ENCODE data around the gene C10orf67.
"Not testable (repeated sequence)": the region's sequence is repeated elsewhere in the genome, so short reads cannot be mapped to it uniquely, and the experiment has no call there.

C10orf67 gene

GRCh38 chr10:23319835-23320234 lies 24.8 kb downstream of the C10orf67 start:
- DNase-seq, result no peak

- DNase-seq, result no peak
These were observed 26.2 kb downstream of the C10orf67 start for GRCh38 chr10:23318359-23318758.

GRCh38 chr10:23317416-23317815 lies 27.2 kb downstream of the C10orf67 start:
- DNase-seq, result no peak

- DNase-seq, result no peak
These were observed 28.2 kb downstream of the C10orf67 start for GRCh38 chr10:23316406-23316805.

- no peak for DNase-seq
These were observed 28.6 kb downstream of the C10orf67 start for GRCh38 chr10:23315966-23316365.

- no peak for DNase-seq
These were observed 29.8 kb downstream of the C10orf67 start for GRCh38 chr10:23314835-23315239.

- no peak for DNase-seq
These were observed 33.6 kb downstream of the C10orf67 start for GRCh38 chr10:23311034-23311433.

GRCh38 chr10:23310404-23310803 lies 34.2 kb downstream of the C10orf67 start:
- no peak for DNase-seq

- not testable (repeated sequence) for DNase-seq
These were observed 44.6 kb downstream of the C10orf67 start for GRCh38 chr10:23299961-23300360.

- DNase-seq, result no peak
These were observed 49.9 kb downstream of the C10orf67 start for GRCh38 chr10:23294638-23295247.

- no peak for DNase-seq
These were observed 50.5 kb downstream of the C10orf67 start for GRCh38 chr10:23293973-23294590.

- no peak for DNase-seq
These were observed 51.4 kb downstream of the C10orf67 start for GRCh38 chr10:23293145-23293724.

- DNase-seq, result no peak
These were observed 52.9 kb downstream of the C10orf67 start for GRCh38 chr10:23291551-23292334.

GRCh38 chr10:23284674-23285335 lies 59.8 kb downstream of the C10orf67 start:
- DNase-seq, result no peak

GRCh38 chr10:23284155-23284554 lies 60.4 kb downstream of the C10orf67 start:
- no peak for DNase-seq

- no peak for DNase-seq
These were observed 60.9 kb downstream of the C10orf67 start for GRCh38 chr10:23283680-23284079.

- no peak for DNase-seq
These were observed 63.6 kb downstream of the C10orf67 start for GRCh38 chr10:23281044-23281433.

- no peak for DNase-seq
These were observed 64.1 kb downstream of the C10orf67 start for GRCh38 chr10:23280419-23281043.

GRCh38 chr10:23275355-23275754 lies 69.2 kb downstream of the C10orf67 start:
- DNase-seq, result no peak

GRCh38 chr10:23274179-23274578 lies 70.4 kb downstream of the C10orf67 start:
- DNase-seq, result not testable (repeated sequence)

- DNase-seq, result no peak
These were observed 74.1 kb downstream of the C10orf67 start for GRCh38 chr10:23270531-23270930.

GRCh38 chr10:23263441-23264164 lies 81.0 kb downstream of the C10orf67 start:
- no peak for DNase-seq
